Ascending aorta (tissue), 2 donors: Measurements from ENCODE around the gene GNB1L. TPM values are rescaled to one million over a fixed set of nuclear protein-coding genes. Genes with fewer than 3 reads are reported as not detected.
A peak's percentile ranks its signal among the peaks of the same experiment; 100 is the strongest.

ENCODE experiments used
- DNase-seq, 2 donors: peaks; one replicate each; pipeline ENCODE4 v3.0.0-alpha.2; 2019; ENCODE audit warnings: low spot score in 2 of 2
- H3K27ac ChIP-seq, 2 donors: fragments of 200-600 bp; sonication (generic); one replicate each; pipeline ENCODE4 v1.5.1; 2016 to 2017; ENCODE audit warnings: mild to moderate bottlenecking in 1 of 2
- H3K27me3 ChIP-seq: fragments of 200-600 bp; sonication (generic); one replicate; pipeline ENCODE4 v1.5.1; 2017
- H3K36me3 ChIP-seq, 2 donors: fragments of 200-600 bp; sonication (generic); one replicate each; pipeline ENCODE4 v1.5.1; 2016
- H3K4me1 ChIP-seq, 2 donors: fragments of 200-600 bp; sonication (generic); one replicate each; pipeline ENCODE4 v1.5.1; 2016 to 2017; ENCODE audit warnings: mild to moderate bottlenecking in 1 of 2
- H3K4me3 ChIP-seq, 2 donors: fragments of 200-600 bp; sonication (generic); one replicate each; pipeline ENCODE4 v1.5.1; 2016 to 2017; ENCODE audit warnings: mild to moderate bottlenecking in 1 of 2
- H3K9me3 ChIP-seq, 2 donors: fragments of 200-600 bp; sonication (generic); one replicate each; pipeline ENCODE4 v1.5.1; 2016
- intact Hi-C: fragments of 100-400 bp; cut with DNase I; formaldehyde crosslinking; loops from one replicate; pipeline ENCODE4 v1.15.1; 2023
- total RNA-seq: library from RNA; depleted of rRNA; stranded (reverse); fragments of >200 nt; gene quantifications from one replicate; pipeline ENCODE4 v1.1.0, GENCODE V29; 2016
- TF ChIP-seq, protein P1 (sequence below), 3 experiments: fragments of 200-600 bp in 2 of 3; fragments of 450-650 bp in 1 of 3; sonication (generic) in 2 of 3; IDR thresholded peaks; one replicate each; pipeline ENCODE4 v1.5.1; 2016 to 2019; ENCODE audit warnings: antibody characterized with exemption in 3 of 3, mild to moderate bottlenecking in 1 of 3, moderate library complexity in 1 of 3

Gene GNB1L
- total RNA-seq, 1 donor from 2014 or later = 7.9 TPM

- no peaks in the 10 kb centered on the region for H3K9me3 ChIP-seq
- peak overlapping the region in 1 of 2 donors; percentile 36 for H3K27ac ChIP-seq
- peak overlapping the region; percentile 21 to 67 for H3K4me3 ChIP-seq
- peaks cover 0 to 9% of the 10 kb centered on the region in 2 donors for H3K4me1 ChIP-seq
- TF ChIP-seq, protein P1, sequence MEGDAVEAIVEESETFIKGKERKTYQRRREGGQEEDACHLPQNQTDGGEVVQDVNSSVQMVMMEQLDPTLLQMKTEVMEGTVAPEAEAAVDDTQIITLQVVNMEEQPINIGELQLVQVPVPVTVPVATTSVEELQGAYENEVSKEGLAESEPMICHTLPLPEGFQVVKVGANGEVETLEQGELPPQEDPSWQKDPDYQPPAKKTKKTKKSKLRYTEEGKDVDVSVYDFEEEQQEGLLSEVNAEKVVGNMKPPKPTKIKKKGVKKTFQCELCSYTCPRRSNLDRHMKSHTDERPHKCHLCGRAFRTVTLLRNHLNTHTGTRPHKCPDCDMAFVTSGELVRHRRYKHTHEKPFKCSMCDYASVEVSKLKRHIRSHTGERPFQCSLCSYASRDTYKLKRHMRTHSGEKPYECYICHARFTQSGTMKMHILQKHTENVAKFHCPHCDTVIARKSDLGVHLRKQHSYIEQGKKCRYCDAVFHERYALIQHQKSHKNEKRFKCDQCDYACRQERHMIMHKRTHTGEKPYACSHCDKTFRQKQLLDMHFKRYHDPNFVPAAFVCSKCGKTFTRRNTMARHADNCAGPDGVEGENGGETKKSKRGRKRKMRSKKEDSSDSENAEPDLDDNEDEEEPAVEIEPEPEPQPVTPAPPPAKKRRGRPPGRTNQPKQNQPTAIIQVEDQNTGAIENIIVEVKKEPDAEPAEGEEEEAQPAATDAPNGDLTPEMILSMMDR (IDR thresholded peaks at IDR 0.05) = no peak
- no peaks in the 10 kb centered on the region for H3K36me3 ChIP-seq
- H3K27me3 ChIP-seq = peaks cover 9% of the 10 kb centered on the region
- intact Hi-C loops = no loop called here
- no peak for DNase-seq
Observed at GRCh38 chr22:19760951-19761724, 93.5 kb downstream of the GNB1L start.

- intact Hi-C loops = no loop called here
- TF ChIP-seq, protein P1 (IDR thresholded peaks at IDR 0.05) = no peak
- DNase-seq = no peak
- H3K27ac ChIP-seq = peak within 1 kb of the TSS in 1 of 2 donors; percentile 36
- H3K4me3 ChIP-seq = peak within 1 kb of the TSS; percentile 21 to 67
- no peaks in the 10 kb centered on the region for H3K9me3 ChIP-seq
- H3K4me1 ChIP-seq = peaks cover 0 to 11% of the 10 kb centered on the region in 2 donors
- H3K27me3 ChIP-seq = peaks cover 12% of the 10 kb centered on the region
- H3K36me3 ChIP-seq = no peaks in the 10 kb centered on the region
Observed at GRCh38 chr22:19760058-19760950, 94.4 kb downstream of the GNB1L start, which contains the start of gene TBX1. Gene TBX1 (plus strand): TSS chr22:19760778. CDS start chr22:19760844, 66 bp downstream.

DNA sequence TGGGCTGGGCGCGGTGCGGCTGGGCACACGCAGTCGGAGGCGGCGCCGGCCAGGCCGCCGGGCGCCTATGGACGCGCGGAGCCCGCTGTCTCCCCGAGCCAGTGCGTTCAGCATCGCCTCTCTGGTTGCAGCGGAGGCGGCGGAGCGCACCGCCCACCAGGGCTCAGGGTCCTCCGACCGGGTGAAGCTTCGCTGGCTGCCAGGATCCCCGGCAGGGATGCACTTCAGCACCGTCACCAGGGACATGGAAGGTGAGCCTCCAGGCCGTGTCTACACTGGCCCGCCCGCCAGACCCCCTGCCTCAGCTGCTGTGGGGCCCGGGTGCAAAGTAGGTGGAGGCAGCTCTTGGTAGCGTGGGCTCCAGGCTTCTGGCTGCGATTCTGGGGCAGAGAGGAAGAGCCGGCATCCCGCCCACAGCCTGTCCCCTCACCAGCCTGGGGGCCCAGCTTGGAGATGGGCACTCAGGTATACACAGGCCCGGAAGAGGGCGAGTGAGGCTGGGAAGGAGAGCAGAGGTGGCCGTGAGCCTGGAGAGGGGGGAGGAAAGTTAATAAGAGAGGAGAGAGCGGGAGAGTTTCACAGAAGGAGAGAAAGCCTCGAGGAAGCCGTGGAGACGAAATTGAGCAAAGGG, 95.1 kb downstream of the GNB1L start:
- TF ChIP-seq, protein P1 (IDR thresholded peaks at IDR 0.05) = no peak
- peak overlapping the region in 1 of 2 donors; percentile 34 for H3K4me3 ChIP-seq
- intact Hi-C loops = no loop called here

GRCh38 chr22:19758896-19759426, 95.7 kb downstream of the GNB1L start:
- H3K27me3 ChIP-seq = peaks cover 14% of the 10 kb centered on the region

More for the DNA sequence above, 95.1 kb downstream of the GNB1L start:
- H3K27me3 ChIP-seq = peaks cover 14% of the 10 kb centered on the region
- H3K9me3 ChIP-seq = no peaks in the 10 kb centered on the region
- no peaks in the 10 kb centered on the region for H3K36me3 ChIP-seq
- peaks cover 0 to 12% of the 10 kb centered on the region in 2 donors for H3K4me1 ChIP-seq
- no peak for DNase-seq
- H3K27ac ChIP-seq = no peak overlapping the region

More at GRCh38 chr22:19758896-19759426, 95.7 kb downstream of the GNB1L start:
- H3K9me3 ChIP-seq = no peaks in the 10 kb centered on the region
- no peak overlapping the region for H3K27ac ChIP-seq
- DNase-seq = no peak
- peaks cover 0 to 12% of the 10 kb centered on the region in 2 donors for H3K4me1 ChIP-seq
- TF ChIP-seq, protein P1 (IDR thresholded peaks at IDR 0.05) = no peak
- H3K4me3 ChIP-seq = peak overlapping the region in 1 of 2 donors; percentile 34
- intact Hi-C loops = no loop called here
- H3K36me3 ChIP-seq = no peaks in the 10 kb centered on the region
